Neuronal stem cell (in vitro differentiated cells): ENCODE results near the gene CAMK2B.

Experiments used
- DNase-seq: peaks from one replicate; pipeline ENCODE4 v3.0.0-alpha.2; 2013; ENCODE audit warnings: low spot score
- H2AFZ ChIP-seq: one replicate; pipeline ENCODE4 v1.6.1; 2013; ENCODE audit warnings: mild to moderate bottlenecking, low read length, inconsistent platforms
- H2AK5ac ChIP-seq: 2 replicates; pipeline ENCODE4 v1.6.1; 2013; ENCODE audit warnings: low read depth, mild to moderate bottlenecking, inconsistent platforms, low read length, moderate library complexity, mixed read lengths
- H2BK120ac ChIP-seq: 2 replicates; pipeline ENCODE4 v1.6.1; 2013; ENCODE audit warnings: low read depth, mild to moderate bottlenecking, inconsistent platforms, low read length, moderate library complexity, mixed read lengths
- H2BK12ac ChIP-seq: one replicate; pipeline ENCODE4 v1.6.1; 2013; ENCODE audit warnings: low read length, inconsistent platforms
- H2BK15ac ChIP-seq: 2 replicates; pipeline ENCODE4 v1.6.1; 2013; ENCODE audit warnings: mild to moderate bottlenecking, low read length, inconsistent platforms, mixed read lengths
- H2BK5ac ChIP-seq: one replicate; pipeline ENCODE4 v1.6.1; 2013; ENCODE audit warnings: inconsistent platforms, mild to moderate bottlenecking, low read length, moderate library complexity
- H3K14ac ChIP-seq: one replicate; pipeline ENCODE4 v1.6.1; 2013; ENCODE audit warnings: low read length, inconsistent platforms
- H3K18ac ChIP-seq: 2 replicates; pipeline ENCODE4 v1.6.1; 2013; ENCODE audit warnings: low read length, inconsistent platforms
- H3K23ac ChIP-seq: 2 replicates; pipeline ENCODE4 v1.6.1; 2013; ENCODE audit warnings: low read depth, mild to moderate bottlenecking, mixed read lengths, low read length, inconsistent platforms; ENCODE audit not compliant: poor library complexity
- H3K27ac ChIP-seq: replicated peaks from 3 replicates; pipeline ENCODE4 v1.5.1; 2013; ENCODE audit warnings: low read length, inconsistent platforms
- H3K27me3 ChIP-seq, 3 experiments: 2 replicates each; pipeline ENCODE4 v1.6.1; 2013; ENCODE audit warnings: low read length in 3 of 3, mild to moderate bottlenecking in 2 of 3, inconsistent platforms in 1 of 3, low read depth in 1 of 3, mixed read lengths in 1 of 3, moderate library complexity in 1 of 3; ENCODE audit not compliant: control insufficient read depth in 3 of 3, insufficient read depth in 3 of 3
- H3K36me3 ChIP-seq, 2 donors: replicated peaks in 1 of 2; 2 replicates each; pipeline ENCODE4 v1.6.1; 2013; ENCODE audit warnings: low read length in 2 of 2; ENCODE audit not compliant: control insufficient read depth in 2 of 2, insufficient read depth in 2 of 2
- H3K4ac ChIP-seq: 2 replicates; pipeline ENCODE4 v1.6.1; 2013; ENCODE audit warnings: inconsistent platforms, mild to moderate bottlenecking, low read length, moderate library complexity
- H3K4me1 ChIP-seq, 2 donors: 1 replicate in 1 of 2; 2 replicates in 1 of 2; pipeline ENCODE4 v1.6.1; 2013; ENCODE audit warnings: low read length in 2 of 2, low read depth in 1 of 2; ENCODE audit not compliant: control insufficient read depth in 2 of 2, insufficient read depth in 1 of 2
- H3K4me2 ChIP-seq: one replicate; pipeline ENCODE4 v1.6.1; 2013; ENCODE audit warnings: mild to moderate bottlenecking, low read length, inconsistent platforms; ENCODE audit not compliant: insufficient read depth, poor library complexity, severe bottlenecking
- H3K4me3 ChIP-seq, 2 donors: 2 replicates each; pipeline ENCODE4 v1.5.1; 2013; ENCODE audit warnings: low read length in 2 of 2, mild to moderate bottlenecking in 2 of 2, inconsistent platforms in 1 of 2, moderate library complexity in 1 of 2
- H3K79me1 ChIP-seq: one replicate; pipeline ENCODE4 v1.6.1; 2013; ENCODE audit warnings: low read depth, mild to moderate bottlenecking, inconsistent platforms, low read length, moderate library complexity
- H3K9ac ChIP-seq: one replicate; pipeline ENCODE4 v1.6.1; 2013; ENCODE audit warnings: mild to moderate bottlenecking, low read depth, low read length, inconsistent platforms; ENCODE audit not compliant: poor library complexity
- H3K9me3 ChIP-seq, 2 donors: replicated peaks in 1 of 2; 2 replicates each; pipeline versions ENCODE3 to v1.6.1; 2013; ENCODE audit warnings: low read length in 2 of 2, mild to moderate bottlenecking in 2 of 2, inconsistent platforms in 1 of 2, low read depth in 1 of 2, mixed read lengths in 1 of 2, moderate library complexity in 1 of 2; ENCODE audit not compliant: control insufficient read depth in 2 of 2, insufficient read depth in 1 of 2
- H4K8ac ChIP-seq: one replicate; pipeline ENCODE4 v1.6.1; 2013; ENCODE audit warnings: low read depth, mild to moderate bottlenecking, inconsistent platforms, low read length, moderate library complexity
- H4K91ac ChIP-seq: one replicate; pipeline ENCODE4 v1.6.1; 2013; ENCODE audit warnings: low read length, low read depth, mild to moderate bottlenecking, inconsistent platforms; ENCODE audit not compliant: poor library complexity
- WGBS, 2 donors: extraction: QIAGEN DNeasy Blood & Tissue Kit; methylation state at CpG; one replicate each; pipeline ENCODE4 v1.1.7; 2013; ENCODE audit warnings: missing lambda C conversion rate in 2 of 2, mixed read lengths in 1 of 2; ENCODE audit not compliant: insufficient read length in 2 of 2, insufficient replicate concordance in 1 of 2; ENCODE audit errors: extremely low coverage in 2 of 2; 5-methylcytosine and 5-hydroxymethylcytosine counted together

CAMK2B gene

GRCh38 chr7:44313016-44313415 lies 12.4 kb downstream of the CAMK2B start:
- H3K27ac ChIP-seq = no peak overlapping the region
- WGBS, 2 donors = no CpG with 5 or more reads among the region's 8 CpGs
- H2AFZ ChIP-seq = peak overlapping the region; percentile 29
- peaks cover 0 to 11% of the 10 kb centered on the region in 2 donors for H3K4me1 ChIP-seq
- no peak overlapping the region for H3K18ac ChIP-seq
- no peak overlapping the region for H2BK12ac ChIP-seq
- H2BK120ac ChIP-seq = no peak overlapping the region
- peak overlapping the region; percentile 80 for H3K23ac ChIP-seq
- H3K9ac ChIP-seq = peak overlapping the region; percentile 30
- no peak overlapping the region for H2BK5ac ChIP-seq
- H4K91ac ChIP-seq = no peak overlapping the region
- peak overlapping the region; percentile 47 for H3K14ac ChIP-seq
- no peak overlapping the region for H3K4me2 ChIP-seq
- H3K4me3 ChIP-seq = peak overlapping the region in 1 of 2 donors; percentile 20
- H3K9me3 ChIP-seq = peaks cover 0 to 3% of the 10 kb centered on the region in 2 donors
- peaks cover 2 to 74% (median 19%) of the 10 kb centered on the region in 3 experiments for H3K27me3 ChIP-seq
- peak overlapping the region; percentile 2 for H2BK15ac ChIP-seq
- no peaks in the 10 kb centered on the region for H3K36me3 ChIP-seq
- H3K79me1 ChIP-seq = no peaks in the 10 kb centered on the region
- no peak overlapping the region for H2AK5ac ChIP-seq
- no peak overlapping the region for H4K8ac ChIP-seq
- DNase-seq = no peak
- no peak overlapping the region for H3K4ac ChIP-seq

GRCh38 chr7:44311561-44312495 lies 13.6 kb downstream of the CAMK2B start:
- DNase-seq = no peak

GRCh38 chr7:44310221-44310848 lies 15.1 kb downstream of the CAMK2B start:
- H3K27ac ChIP-seq = no peak overlapping the region
- H3K4ac ChIP-seq = no peak overlapping the region
- no peak overlapping the region for H3K18ac ChIP-seq
- H3K4me2 ChIP-seq = peak overlapping the region; percentile 71
- peaks cover 0 to 3% of the 10 kb centered on the region in 2 donors for H3K9me3 ChIP-seq
- no CpG with 5 or more reads among the region's 10 CpGs for WGBS, 2 donors
- H3K79me1 ChIP-seq = no peaks in the 10 kb centered on the region
- no peak overlapping the region for H4K8ac ChIP-seq
- H2BK12ac ChIP-seq = no peak overlapping the region
- no peak overlapping the region for H3K4me3 ChIP-seq
- no peak overlapping the region for H2BK120ac ChIP-seq
- H4K91ac ChIP-seq = no peak overlapping the region
- H3K23ac ChIP-seq = no peak overlapping the region
- no peaks in the 10 kb centered on the region for H3K36me3 ChIP-seq
- no peak overlapping the region for H2BK5ac ChIP-seq
- DNase-seq = no peak
- H3K9ac ChIP-seq = no peak overlapping the region
- H2BK15ac ChIP-seq = no peak overlapping the region
- peaks cover 0 to 12% of the 10 kb centered on the region in 2 donors for H3K4me1 ChIP-seq
- H3K14ac ChIP-seq = no peak overlapping the region
- H2AFZ ChIP-seq = peak overlapping the region; percentile 83
- no peak overlapping the region for H2AK5ac ChIP-seq
- H3K27me3 ChIP-seq = peaks cover 2 to 72% (median 19%) of the 10 kb centered on the region in 3 experiments

More at GRCh38 chr7:44311561-44312495, 13.6 kb downstream of the CAMK2B start:
- Histone ChIP-seq H3K4ac (no peak overlapping the region), H2AK5ac (peak overlapping the region; percentile 41), H3K4me2 (no peak overlapping the region), H2BK12ac (no peak overlapping the region), H2AFZ (no peak overlapping the region), H3K27ac (no peak overlapping the region), H3K9ac (no peak overlapping the region), H3K27me3 (peaks cover 2 to 72% (median 19%) of the 10 kb centered on the region in 3 experiments), H4K91ac (no peak overlapping the region), H4K8ac (no peak overlapping the region), H2BK5ac (no peak overlapping the region), H3K23ac (peak overlapping the region; percentile 93), H3K9me3 (peaks cover 0 to 3% of the 10 kb centered on the region in 2 donors), H3K4me3 (no peak overlapping the region), H3K79me1 (no peaks in the 10 kb centered on the region), H2BK15ac (no peak overlapping the region), H3K36me3 (no peaks in the 10 kb centered on the region), H2BK120ac (no peak overlapping the region), H3K4me1 (peaks cover 0 to 12% of the 10 kb centered on the region in 2 donors), H3K18ac (no peak overlapping the region), H3K14ac (no peak overlapping the region)
- WGBS, 2 donors = no CpG with 5 or more reads among the region's 16 CpGs
